HL-60/S4 (cell line): Measurements from ENCODE around the gene KCNIP2.

Source experiments
- in situ Hi-C: fragments of 300-500 bp; cut with MboI; formaldehyde crosslinking; loops from 2 replicates; pipeline ENCODE4 v1.14.3; 2022; ENCODE audit warnings: low sequenced_read_pairs

KCNIP2 gene

DNA sequence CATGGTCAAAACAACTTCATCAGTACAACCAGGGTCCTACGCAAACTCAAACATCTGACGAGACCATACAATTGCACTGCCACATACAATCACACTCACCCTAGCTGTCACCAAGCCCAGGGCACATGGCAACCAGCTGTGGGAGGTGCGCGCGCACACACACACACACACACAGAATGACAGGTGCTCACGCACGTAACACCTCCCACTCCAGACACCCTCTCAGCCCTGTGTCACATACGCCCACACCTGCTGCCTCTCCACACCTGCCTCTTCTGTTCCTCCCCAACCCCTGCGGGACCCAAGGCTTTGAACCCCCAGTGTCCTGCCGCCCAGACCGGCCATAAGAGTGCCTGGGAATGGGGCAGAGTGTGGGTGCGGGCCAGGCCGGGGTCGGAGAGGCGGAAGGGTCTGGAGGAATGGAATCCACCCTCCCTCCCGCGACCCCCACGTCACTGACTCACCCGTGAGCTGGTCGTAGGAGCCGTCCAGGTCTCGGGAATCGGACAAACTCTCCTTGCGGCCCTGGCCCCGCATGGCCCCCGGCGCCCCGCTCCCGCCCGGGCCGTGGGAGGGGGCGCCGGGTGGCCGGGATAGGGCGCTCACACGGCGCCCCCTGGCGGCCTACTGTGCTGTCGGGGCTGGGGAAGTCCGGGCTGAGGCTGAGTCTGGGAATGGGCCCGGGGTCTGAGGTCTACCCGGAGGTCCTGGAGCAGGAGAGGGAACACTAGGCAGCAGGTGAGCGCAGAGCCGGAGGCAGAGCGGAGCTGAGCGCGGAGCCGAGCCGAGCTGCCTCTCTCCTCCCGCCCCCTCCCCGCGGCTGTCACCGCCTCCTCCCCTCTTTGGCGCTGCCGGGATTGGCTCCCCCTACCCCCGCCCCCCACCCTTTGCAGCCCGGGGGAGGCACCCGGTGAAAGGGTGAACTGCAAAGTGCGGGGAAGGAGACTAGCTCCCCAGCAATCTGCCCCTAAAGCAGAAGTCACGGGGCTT is at the start of gene KCNIP2:
TSS of gene KCNIP2 (minus strand) at position 769 of the 990 bp plus-strand sequence. CDS start at position 537, 232 bp downstream.
- in situ Hi-C loops: loop anchor here (10.0 kb wide), 1 partner anchor 171 kb away; no protein-coding TSS in a partner anchor

DNA sequence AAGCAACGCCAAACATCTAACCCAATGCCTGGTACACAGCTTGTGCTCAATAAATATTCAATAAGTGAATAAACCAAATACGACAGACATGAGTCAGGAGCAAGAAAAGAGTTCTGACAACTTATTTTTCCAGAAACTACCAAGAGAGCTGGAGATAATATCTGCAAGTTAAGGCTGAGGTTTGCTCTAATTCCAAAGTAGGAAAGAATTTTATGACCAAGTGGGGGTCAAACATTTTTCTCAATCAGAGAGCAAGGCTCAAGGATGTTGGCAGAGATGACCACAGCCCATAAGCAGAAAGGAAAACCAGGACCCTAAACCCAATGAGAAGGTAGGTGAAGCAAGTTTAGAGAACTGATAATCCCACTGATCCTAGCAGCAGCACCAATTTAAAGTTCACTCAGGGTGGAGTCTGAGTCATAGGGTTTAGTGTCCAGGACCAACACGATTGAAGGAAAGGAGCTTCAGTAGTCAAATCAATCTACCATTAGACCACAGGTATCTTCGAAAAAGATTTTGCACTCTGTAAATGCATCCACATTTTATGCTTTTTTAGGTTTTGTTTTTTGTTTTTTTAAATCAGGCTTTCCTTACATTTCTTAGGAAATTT is 49.3 kb upstream of the KCNIP2 start:
- in situ Hi-C loops: no loop called here

DNA sequence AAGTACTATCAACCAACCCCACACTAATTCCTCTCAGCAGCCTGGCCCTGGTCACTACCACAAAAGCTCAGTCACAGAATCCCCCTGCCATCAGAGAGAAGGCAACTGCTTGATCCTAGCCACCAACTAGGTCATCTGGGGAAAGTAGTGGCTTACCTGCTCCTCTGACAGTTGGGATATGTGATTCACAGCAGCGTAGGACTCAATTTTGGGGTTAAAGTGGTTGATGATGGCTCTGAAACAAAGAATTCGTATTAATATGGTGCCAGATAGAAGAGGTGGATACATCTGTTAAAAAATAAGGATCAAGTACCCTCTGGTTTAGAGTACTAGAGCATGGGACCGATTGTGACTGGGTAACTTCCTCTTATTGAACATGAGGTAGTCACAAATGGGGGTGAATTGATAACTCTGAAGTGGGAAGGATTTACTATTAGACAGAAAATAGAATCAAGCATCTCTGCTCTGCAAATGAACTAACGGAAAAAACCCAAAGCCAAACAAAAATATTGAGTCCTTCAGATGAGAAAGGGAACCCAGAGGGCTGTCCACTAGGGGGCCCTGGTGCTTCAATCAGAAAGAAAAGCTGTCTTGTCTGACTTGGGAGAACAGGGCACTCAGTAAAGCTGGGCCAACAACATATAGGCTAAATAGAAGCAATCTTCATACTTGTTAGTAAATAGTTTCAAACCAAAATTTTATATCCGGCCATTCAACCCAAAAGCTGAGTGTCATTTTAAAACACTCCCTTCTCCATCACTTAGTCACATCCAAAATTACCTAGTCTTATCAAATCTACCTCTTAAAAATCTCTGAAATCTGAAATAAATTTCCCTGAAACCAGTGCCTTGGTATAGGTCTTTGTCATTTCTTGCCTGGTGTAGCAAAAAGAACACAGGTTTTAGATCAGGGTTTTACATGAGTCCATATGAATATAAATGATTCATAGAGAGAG is 45.9 kb upstream of the KCNIP2 start:
- in situ Hi-C loops: loop anchor here (10.0 kb wide), 1 partner anchor 125 kb away; no protein-coding TSS in a partner anchor

DNA sequence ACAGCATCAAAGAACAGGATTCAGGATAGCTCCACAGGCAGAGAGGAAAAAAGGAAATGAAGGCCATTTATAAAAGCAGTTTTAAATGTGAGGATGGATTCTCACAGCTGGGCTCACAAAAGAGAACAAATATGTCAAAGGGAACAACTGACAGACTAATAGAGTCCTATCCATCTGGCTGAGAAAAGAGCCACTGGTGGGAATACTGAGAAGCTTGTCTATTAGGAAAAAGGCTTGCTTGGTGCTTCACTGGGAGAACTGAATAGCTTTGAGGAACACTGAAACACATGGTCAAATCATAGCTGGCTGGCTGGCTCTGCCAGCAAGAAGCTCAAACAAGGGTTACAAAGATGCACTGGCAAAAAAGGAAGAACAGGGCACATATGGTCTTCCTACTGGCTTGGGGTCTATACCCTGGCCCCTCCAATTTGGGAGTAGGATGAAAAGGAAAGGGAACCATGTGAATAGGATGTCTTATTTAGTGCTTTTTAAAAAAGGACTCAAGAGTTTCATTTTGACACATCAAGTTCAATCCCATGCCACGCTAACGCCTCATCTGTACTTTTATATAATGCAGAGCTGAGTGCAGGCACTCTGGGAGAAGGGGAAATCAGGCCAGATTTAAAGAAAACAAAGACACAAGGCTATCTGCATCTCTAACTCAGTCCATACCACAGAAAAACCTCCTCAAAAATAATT is 44.8 kb upstream of the KCNIP2 start:
- in situ Hi-C loops: loop anchor here (10.0 kb wide), 1 partner anchor 126 kb away; no protein-coding TSS in a partner anchor

DNA sequence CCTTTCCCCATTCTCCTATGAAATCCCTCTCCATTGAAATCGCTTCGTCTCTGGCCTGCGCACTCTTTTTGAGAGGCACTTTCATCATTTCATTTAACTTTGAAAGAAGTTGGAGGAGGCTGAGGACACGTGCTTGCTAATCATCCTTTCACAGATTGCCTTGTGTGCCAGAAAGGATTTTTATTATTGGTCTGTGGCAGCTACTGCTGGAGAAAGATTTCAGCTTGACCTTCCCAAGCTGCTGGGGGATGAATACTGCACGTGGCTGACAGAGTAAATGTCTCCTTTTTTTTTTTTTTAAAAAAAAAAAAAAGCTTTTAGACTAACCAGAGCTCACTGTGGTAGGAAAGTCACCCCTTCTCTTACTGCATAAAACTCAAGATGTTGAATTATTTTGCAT is 44.2 kb upstream of the KCNIP2 start:
- in situ Hi-C loops: loop anchor here (10.0 kb wide), 1 partner anchor 127 kb away; no protein-coding TSS in a partner anchor

DNA sequence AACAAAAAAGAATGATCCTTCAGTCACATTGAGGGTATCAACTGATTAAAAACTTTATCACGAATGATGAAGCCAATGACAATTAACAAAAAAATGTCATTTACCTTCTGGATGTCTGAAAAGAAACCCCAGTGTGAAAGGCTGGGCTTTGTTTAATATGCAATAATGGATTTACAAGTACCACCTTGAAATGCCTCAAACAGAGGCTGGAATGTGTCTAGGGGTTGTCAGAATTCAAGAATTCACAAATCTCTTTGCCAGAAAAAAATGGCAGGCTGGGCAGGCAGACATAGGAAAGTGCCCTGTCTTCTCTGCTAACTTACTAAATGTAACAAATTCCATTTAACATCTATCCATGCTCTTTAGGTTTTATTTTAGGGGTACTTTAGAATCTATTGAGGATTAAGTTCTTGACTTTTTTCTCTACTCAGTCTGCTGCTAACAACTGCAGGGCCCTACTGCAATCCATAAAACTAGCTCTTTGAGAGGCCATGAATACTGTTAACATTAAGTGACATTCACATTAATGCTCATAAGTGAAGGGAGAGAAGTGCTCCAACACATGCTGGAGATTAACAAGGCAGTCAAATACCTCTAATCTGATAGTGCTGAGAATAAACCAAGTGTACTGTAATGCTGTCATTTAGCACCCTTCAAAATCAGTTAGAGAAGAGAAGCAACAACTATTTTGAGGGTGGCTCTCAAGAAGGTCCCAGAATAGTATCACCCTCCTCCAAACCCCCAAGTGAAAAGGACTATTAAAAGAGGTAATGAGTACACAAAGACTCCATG is 43.1 kb upstream of the KCNIP2 start:
- in situ Hi-C loops: loop anchor here (10.0 kb wide), 1 partner anchor 128 kb away; no protein-coding TSS in a partner anchor

DNA sequence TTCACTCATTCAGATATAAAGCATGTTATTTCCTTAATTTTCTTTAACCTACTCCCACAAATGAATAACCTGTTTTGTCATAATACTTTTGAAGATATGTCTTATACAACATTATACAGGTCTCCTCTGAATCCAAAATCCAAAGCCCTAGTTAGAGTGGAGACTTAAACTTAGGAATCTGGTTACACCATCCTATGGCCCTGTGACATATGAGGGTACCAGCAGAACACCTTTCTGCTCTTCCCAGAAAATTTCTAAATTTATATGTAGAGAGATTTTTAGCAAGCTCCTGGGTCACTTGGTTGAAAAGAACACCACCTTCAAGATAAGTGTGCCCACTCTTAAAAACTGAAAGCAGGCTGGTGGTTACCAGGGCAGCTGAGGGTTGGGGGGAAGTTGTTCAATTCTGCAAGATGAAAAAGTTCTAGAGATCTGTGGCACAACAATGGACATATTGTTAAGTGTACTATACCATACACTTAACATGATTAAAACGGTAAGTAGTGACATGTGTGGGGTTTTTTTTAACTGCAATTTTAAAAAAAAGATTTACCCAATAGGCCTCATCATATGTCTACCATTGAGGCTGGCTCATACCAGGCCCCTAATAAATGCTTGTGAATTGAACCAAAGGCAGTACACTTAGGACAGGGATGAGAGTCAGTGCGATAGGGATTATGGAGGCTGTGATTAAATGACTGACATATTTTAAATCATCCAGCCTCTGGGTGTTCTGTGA is 37.6 kb upstream of the KCNIP2 start:
- in situ Hi-C loops: loop anchor here (10.0 kb wide), 1 partner anchor 134 kb away; no protein-coding TSS in a partner anchor

DNA sequence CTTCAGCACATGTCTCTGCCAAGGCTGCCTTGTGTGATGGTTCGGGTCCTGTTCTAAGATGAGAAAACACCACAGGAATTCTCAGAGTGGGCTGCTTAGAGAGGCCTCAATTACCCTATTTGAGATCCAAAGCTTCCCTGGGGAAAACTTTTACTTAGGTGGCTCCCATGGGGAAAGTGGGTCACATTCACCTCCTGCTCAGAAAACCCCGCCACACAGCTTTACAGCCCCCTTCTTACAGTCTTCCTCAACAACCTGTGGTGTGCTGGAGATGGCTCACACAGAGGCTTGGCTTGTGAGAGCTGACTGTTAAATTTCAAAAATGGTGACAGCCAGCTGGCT is 36.6 kb upstream of the KCNIP2 start:
- in situ Hi-C loops: loop anchor here (10.0 kb wide), 1 partner anchor 135 kb away; no protein-coding TSS in a partner anchor

DNA sequence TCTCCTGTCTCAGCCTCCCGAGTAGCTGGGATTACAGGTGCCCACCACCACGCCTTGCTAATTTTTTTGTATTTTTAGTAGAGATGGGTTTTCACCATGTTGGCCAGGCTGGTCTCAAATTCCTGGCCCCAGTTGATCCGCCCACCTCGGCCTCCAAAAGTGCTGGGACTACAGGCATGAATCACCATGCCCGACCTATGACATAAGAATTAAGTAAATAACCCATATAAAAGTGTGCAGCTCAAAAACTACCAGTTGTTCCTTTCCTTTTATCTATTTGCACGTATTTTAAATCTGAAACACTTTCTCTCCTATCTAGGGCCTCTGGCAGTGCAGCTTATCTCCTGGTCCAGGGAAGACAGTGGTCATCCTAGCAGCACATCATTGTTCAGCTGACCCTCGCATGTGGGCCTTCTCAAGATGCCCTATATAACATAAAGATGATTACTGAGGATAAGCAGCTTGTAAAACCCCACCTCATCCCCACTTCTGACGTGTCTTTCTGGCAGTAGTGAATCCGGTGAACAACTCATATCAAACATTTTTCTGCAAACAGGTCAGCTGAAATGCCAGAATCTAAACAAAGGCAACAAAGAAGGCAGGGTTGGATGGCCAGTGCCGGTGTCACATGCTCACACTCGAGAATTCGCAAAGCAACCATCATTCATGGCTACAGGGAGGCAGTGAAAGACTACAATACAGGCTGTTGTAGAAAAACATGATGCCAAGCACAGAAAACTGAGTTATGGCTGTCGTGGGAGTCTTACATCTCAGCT is 36.0 kb upstream of the KCNIP2 start:
- in situ Hi-C loops: loop anchor here (10.0 kb wide), 1 partner anchor 135 kb away; no protein-coding TSS in a partner anchor

DNA sequence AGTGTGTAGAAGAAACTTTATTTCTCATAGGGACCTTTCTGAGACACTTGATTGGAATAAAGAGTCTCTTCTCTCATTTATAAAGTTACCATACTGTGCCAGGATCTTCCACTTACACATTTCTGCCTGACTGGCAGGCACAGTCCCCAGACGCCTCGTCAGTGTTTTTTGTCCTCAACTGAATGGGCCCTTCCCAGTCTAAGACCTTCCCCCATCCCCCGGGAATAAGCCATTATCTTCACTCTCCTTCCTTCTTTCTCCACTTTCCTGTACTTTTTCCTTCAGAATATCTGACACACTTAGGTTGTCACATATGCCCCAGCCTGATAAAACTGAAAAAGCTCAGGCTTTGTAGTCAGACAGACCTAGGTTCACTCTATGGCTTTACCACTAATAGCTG is 35.3 kb upstream of the KCNIP2 start:
- in situ Hi-C loops: no loop called here

DNA sequence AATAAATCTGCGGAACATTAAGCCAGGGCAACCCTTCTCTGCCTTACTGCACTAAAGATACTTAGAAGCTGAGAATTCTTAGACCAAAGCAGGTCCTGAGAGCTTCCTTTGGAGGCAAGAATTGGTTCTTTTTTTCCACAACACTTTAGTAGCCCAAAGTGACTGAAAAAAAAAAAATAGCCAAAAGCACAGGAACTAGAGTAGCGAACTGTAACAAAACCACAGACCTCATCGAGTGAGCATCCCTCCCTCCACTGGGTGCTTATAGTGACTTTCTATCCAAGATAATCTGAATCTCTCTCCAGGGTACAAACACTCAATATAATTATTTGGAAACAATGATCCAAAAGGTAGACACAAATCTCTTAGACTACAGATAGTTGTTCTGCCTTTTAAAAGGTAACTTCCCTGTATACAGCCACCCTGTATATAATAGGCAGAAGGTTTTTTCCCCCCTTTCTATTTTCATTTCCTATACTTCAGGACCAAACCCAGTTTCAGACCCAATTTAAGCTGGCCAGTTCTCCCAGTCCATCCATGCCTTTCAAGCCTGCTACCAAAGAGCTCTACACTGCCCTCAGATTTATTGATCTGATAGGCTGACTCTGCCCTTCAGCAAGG is 31.6 kb upstream of the KCNIP2 start:
- in situ Hi-C loops: no loop called here

DNA sequence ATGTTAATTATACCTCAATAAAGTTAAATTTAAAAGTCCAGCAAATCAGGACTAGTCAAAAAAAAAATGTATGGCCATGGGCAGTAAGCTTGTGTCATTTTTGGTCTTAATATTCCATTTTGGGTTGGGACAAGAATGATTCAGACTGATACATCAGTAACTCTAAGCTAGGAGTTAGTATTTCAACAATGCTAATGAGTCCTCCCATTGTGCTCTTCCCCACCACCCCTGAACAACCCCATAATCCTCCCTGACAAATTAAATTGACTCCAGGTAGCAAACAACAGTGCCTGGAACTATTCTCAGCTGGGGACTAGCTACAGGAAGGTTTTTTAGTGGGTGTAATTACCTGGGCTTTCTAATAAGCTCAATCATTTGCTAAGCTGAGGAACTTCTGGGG is 30.7 kb upstream of the KCNIP2 start:
- in situ Hi-C loops: no loop called here

DNA sequence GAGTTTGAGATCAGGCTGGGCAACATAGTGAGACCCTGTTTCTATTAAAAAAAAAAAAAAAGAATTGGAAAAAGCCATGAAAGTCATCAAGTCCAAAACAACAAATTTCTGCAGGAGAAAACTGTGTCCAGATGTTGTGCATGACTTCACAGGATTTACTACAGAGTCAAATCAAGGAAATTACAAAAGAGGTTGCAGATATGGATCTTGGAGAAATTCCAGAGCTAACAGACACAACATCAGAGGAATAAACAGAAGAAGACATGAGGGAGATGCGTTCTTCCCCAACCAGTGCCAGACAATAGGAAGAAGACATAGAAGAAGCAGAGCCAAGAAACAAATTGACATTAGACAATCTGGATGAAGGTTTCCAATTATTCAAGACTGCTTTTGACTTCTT is 24.3 kb upstream of the KCNIP2 start:
- in situ Hi-C loops: no loop called here

DNA sequence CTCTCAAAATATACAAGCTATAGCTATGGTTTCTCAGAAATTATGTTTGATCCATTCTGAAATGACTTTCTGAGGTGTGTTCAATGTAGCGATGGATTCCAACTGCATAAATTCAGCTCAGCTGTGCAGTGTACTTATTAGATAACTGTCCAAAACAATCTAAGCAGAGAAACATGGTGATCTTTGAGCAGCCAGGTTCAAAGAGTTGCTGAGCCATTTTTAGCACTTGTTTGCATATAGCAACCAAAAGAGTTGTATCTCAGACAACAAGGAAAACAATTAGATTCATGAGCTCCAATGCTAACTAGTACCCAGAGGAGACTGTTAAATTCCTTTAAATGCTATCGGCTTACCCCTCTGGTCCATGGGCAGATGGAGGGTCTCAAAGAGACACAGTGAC is 15.9 kb upstream of the KCNIP2 start:
- in situ Hi-C loops: no loop called here

DNA sequence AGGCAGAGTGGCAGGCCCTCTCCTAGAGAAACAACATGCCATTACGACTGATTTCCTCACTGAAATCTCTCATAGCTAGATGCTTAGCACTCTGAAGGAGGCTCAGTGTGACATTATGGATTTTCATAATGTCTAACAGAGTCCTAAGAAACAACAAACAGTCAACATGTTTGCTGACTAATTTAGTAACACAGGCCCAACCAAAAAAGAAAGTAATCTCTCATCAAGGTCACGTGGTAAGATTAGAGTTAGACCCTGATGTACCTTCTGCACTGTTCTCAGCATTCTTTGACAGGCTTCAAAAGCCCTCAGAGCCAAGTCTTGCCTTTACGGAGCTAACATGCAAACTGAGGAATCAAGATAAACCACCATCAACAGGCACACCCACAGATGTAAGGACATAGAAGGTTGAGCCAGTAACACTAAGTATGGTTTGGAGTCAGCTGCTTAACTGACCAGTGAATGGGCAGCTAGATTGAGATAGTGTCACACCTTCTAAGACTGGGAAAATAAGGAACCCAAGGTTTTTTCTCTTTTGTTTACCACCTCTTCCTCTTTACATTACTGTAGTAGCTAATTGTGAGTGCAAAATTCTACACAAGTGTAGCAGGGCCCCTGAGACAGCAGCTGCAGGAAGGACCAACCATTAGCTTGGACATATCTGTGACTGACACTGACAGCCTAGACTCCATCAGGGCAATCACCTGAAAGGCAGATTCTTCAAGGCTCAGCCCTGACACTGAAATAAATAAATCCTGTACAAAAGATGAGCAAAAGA is 15.3 kb upstream of the KCNIP2 start:
- in situ Hi-C loops: no loop called here

DNA sequence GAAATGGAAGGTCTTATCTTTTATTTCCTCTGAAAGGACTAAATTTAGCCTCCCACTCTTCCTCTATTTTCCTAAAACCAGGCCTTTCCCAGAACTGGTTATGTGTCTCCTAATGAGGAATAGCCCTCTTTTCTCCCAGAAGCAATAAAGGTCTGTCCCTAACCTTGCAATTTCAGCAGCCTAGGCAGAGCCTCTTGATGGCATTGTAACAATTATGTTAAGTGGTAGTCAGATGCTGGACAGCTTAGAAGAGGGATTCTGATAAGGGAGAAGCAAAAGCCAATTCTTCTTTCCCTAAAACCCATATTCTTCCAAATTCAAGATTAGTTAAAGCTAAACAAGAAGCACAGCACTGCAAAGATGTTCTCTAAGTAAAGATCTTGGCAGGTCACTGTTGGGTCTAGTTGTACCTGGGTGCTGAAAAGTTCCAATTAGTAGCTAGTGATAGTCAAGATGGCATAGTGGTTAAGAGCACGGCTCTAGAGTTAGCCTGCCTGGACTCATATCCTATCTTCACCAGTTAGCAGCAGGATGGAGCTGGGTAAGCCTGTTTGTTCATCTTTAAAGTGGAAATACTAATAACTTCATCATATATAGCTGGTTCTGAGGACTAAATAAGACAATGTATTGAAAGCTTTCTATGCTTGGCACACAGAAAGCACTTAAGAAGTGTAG is 14.3 kb upstream of the KCNIP2 start:
- in situ Hi-C loops: no loop called here
